Measurements from ENCODE around the gene VAV2.

The VAV2 gene

DNA sequence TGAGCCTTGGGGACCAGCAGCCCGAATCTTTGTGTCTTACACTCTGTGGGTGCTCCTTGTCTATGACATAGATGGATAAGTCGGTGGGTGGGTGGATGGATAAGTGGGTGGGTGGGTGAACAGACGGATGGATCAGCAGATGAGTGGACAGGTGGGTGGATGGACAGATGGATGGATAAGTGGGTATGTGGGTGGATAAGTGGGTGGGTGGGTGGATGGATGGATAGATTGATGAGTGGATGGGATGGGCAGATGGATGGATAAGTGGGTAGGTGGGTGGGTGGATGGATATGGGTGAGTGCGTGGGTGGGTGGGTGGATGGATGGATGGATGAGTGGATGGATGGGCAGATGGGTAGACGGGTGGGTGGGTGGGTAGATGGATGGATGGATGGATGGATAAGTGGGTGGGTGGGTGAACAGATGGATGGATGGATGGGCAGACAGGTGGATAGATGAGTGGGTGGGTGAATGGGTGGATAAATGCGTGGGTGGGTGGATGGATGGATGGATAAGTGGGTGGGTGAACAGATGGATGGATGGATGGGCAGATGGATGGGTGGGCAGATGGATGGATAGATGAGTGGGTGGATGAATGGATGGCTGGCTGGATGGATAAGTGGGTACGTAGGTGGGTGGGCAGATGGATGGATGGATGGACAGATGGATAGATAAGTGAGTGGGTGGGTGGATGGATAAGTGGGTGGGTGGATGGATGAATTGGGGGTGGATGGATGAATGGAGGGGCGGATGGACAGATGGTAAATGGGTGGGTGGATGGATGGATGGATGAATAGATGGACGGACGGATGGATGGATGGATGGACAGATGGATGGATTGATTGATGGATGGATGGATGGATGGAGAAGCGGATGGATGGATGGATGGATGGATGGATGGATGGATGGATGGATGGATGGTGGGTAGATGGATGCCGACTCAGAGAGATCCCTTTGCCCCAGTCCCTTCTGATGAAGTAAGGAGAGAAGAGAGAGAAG is 121.2 kb downstream of the VAV2 start:
- DNase-seq: no peak

DNA sequence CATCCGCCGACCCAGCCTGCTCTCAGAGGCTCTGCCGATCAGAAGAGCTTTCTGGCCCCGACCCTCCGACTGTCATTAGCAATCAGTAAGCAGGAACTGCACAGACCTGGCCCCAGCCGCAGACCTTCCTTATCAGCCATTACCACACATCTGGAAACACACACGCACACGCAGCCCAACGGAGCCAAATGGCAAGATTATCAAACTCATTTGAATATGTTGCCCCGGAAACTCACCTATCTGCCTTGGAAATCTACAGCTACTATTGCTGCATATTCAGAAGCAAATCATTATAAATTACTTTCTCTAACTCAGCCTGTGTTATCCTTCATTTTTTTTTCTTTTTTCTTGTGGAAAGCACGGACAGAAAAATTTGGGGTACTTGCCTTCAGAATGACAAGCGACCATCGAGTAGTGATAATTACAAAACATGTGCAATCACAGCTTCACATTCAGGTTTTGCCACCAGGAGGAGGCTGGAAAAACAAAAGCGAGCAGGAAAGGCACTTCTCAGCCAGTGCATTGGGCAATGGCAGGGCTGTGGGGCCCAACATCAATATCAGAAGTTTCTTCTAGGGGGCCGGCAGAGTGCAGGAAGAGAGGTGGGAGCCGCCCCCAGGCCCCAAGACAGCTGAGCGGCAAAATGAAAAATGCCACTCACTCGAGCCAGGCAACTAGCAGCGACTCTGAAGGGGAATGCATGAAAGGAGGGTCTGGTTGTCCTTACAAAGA is 122.3 kb downstream of the VAV2 start:
- no peak for DNase-seq

DNA sequence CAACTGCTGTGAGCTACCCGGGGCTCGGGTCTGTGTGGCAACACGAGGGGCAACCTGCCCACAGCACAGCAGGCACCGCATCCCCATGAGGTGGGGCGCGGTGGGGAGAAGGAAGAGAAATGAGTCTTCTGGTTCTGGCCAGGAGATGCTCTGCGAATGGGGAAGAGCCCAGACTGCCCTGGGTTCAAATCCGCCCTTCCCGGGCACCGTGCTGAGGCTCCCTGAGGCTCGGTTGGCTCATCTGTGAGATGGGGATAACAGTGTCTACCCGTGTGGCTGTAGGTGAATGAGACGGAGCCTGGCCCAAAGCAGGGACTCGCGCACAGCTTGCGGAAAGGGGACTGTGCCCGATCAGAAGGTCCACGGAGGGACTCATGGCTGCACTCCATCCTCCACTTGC is 123.9 kb downstream of the VAV2 start:
- DNase-seq: no peak

DNA sequence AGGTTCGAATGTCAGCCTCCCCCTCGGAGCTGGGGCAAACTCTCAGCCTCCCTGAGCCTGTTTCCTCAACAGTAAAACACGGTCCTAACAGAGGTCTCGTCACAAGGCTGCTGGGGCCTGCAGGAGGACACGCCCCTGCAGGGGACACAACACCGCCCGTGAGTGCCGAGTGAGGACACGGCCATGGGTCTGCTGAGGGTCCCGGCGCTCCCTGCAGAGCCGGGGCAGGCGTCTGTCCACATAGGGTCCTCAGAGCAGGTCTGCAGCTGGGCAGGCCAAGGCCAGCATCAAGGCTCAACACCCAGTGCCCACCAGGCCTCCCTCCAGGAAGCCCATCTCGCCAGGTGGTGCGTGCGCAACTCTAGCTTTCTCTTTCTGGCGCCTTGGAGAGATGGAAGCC is 125.2 kb downstream of the VAV2 start:
- no peak for DNase-seq

DNA sequence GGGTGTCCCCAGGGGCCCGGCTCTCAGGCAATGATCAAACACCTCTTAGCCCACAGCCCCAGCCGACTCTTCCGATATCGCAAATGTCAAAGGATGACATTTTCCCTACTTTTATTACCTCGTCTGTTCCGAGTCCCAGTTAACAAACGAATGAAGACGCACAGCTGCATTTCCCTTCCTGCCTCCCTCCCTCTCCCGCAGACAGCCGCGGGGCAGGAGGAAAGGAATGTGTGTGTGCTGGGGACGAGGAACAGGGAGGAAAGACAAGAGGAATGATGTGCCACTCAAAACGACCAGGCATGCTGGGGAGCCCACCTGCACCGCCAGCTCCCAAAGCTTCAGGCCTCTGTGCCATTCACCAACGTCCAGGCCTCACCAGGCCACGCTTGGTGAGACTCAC is 128.1 kb downstream of the VAV2 start:
- DNase-seq: no peak

DNA sequence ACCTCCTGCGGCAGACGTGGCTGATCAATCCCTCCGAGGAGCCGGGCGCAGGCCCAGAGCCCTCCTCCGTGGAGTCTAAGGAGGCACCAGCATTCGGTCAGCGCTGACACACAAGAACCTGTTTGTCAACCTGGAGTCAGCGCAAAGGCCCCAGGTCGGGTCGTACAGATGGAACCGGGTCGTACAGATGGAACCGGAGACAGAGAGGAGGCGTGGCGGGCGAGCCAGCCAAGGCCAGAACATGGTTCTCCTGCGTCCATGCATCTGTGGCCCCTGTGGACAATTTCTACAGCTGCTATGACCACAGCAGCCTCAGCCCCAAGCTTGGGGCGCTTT is 128.9 kb downstream of the VAV2 start:
- DNase-seq: no peak

DNA sequence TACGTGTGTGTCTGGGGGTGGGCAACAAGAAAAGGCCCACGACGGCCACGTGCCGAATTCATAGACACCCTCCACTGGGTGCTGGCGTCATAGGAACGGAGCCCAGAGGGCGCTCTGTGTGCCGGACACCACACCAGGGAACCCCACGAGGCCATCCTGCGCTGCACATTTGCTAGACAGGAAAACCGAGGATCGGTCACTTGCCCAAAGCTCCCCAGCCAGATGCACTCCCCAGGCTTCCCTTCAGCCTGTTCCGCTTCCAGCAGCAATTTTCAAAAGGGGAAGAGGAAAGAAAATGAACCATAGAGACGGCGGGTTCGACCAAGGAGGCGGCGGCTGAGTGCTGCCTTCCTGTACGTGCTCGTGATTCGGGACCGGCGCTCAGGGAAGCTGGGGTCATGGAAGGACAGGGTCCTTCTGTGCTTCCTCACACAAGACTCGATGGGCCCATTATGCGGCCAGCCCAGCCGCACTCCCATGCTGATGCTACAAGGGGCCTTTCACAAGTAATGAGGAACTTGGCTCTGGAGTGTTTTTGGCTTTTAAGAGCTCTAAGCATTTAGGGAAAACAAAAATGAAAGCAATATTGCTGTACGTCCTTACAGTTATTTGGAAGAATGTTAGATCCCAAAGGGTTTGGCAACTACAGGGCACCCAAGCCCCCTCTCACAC is 129.4 kb downstream of the VAV2 start:
- no peak for DNase-seq

DNA sequence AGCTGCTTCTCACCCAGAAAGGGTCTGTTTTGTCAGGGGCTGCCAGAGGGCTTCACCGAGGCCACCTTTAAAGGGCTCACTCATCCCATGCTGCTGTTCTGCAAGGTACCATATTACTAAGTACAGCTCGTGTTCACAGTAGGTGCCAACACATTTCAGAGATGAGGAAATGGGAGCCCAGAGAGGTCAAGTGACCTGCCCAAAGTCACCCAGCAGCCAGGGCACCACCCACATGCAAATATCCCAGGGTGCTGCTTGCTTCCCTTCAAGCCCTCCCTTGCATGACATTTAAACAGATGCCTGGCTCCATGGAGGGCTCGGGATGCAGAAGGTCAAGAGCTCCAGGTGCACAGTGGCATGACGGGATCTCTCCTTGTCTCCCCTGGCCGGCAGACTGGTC is 130.4 kb downstream of the VAV2 start:
- DNase-seq: no peak

DNA sequence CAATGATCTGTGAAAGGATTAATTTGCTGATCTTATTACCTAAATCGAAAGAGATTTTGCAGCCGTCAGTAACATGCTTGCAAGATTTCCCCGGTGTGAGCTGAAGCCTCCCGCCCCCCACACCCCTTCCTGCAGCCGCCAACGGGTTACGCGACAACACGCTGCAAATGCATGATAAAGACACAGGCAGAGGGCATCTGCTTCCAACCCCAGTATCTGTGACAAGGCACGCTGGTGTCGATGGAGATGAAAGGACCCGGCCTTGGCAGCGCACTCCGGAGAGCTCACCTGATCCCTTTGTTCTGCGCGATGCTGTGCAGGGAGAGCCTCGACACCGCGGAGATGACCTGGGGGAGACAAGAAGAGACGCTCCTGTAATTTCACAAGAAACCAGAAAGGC is 131.0 kb downstream of the VAV2 start:
- DNase-seq: no peak

DNA sequence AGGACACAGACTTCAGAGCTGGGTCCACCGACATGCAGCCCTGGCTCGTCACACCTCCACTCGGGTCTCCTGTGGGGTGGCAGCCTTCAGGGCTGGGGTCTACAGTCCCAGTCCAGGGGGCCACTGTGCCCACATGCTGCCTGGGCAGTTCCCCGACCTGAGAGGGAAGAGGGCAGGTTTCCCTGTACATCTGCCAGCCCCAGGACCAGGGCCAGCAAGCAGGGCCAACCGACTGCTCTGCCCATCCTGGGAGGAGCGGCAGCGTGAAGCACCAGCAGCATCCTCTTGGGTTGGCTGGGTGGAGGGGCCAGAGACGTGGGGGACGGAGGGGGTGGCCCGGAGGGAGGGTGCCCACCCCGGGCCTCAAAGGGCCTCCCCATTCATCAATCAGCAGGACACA is 133.4 kb downstream of the VAV2 start:
- no peak for DNase-seq

DNA sequence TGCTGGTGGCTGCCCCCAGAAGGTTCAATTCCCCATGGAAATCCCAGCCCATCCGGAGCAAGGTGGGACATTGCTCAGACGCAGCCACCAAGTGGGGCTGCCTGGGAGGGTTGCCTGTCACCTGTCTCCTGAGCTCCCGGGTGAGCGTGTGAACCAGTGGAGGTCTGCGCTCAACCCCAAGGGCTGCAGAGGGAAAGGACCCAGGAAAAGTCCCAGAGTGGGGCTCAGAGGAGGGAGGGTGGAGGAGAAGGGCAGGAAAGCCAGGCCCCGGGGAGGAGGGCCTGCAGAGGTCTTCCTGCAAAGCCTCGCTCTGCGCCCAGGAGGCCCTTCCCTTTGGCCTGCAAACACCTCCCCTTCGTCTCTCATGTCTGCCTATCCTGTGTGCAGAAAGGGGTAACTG is 134.5 kb downstream of the VAV2 start:
- no peak for DNase-seq

DNA sequence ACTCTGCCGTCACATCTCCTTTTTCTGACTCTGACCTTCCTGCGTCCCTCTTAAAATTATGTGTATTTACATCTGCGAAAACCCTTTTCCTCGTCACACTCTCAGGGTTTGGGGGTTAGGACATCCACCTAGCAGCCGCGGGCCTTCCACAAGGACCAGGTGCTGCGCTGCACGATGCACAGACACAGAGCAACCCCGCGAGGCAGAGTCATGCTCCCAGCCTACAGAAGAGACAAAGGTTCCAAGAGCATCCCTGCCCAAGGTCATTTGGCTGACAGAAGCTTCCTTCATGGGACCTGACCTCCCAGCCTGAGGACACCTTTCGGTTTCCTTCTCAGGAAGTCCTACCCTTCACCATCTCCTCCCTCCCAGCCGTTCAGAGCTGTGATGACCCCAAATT is 135.3 kb downstream of the VAV2 start:
- DNase-seq: no peak

DNA sequence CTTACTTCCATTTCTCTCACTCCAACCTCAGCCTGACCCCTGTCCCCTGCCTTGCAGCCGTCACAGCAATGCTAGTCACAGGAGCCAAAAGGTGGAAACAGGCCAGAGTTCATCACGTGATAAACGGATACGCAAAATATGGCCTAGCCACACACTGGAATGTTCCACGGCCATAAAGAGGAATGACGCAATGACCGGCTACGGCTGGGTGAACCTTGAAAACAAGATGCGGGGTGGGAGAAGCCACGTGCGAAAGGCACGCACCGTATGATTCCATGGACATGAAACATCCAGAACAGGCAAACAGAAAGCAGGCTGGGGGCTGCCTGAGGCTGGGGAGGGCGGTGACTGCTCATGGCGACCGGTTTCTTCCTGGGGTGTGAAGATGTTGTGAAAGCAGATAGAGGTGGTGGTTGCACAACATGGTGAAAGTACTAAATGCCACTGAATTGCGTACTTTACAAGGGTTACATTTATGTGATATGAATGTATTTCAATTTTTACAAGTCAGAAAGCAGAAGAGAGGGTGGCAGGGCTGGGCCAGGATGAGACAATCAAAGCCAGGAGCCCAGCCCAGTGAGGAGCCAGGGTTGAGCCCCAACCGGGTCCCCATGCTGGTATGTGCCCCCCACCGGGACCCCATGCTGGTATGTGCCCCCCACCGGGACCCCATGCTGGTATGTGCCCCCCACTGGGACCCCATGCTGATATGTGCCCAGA is 136.2 kb downstream of the VAV2 start:
- no peak for DNase-seq

DNA sequence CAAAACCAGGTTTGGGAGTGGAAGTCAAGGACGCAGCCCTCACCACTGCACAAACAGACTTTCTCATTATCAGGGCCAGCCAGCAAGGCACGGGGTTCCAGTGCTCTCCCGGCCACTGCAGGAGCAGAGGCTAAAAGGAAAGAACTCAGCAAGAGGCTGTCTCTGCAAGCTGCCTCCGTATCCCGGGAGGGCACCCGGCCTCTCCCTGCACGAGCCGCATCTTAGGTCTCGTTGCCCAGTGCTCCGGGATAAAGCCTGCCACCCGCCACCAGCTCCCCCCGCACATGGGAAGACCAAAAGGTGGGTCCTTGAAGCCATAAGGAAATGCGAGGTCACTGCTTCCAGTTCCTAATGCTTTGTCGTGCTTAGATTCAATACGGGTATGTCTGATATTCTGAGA is 136.8 kb downstream of the VAV2 start:
- DNase-seq: no peak

DNA sequence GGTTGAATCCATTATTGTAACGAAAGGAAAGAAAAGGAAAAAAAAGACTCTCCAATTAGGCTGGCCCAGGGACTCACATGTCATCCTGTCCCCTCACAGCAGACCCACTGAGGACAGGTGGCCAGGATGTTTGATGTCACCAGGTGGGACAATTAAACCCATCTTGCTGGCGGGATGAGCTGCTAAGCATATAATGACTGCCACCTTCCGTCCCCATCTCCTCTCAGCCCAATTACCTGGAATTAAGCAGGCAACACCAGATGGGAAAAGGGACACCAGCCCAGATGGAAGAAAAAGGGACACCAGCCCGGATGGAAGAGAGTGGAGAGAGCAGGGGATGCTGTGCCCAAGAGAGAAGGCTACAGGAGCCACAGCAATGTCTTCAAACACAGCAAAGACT is 137.4 kb downstream of the VAV2 start:
- DNase-seq: no peak

DNA sequence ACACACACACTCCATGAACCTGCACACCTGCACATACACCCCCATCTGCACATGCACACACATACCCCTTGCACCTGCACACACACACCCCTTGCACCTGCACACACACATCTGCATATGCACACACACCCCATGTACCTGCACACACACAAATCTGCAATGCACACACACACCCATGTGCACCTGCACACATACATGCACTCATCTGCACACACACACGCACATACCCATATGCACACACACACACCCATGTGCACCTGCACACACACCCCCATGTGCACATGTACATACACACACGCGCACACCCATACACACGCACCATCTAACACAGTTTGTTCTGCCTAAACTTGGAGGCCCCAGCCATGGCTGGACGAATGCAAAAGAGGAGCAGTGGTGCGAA is 138.1 kb downstream of the VAV2 start:
- no peak for DNase-seq

DNA sequence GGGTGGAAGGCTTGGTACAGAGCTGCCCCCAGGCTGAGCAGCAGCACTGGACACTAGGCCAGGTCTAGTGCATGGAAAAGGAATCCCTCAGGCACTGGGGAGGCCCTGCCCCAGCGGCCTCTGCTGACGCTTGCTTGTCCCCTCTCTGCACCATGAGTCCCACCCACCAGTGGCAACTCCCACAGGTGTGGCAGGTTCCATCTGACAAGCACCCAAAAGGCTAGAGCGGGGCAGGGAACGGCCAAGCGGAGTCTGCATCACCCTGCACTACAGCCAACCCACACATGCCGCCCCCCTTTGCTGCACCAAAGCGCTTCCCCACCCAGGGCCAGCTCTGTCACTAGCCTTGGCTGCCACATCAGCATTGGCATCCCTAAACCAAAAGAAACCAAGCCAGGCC is 138.8 kb downstream of the VAV2 start:
- no peak for DNase-seq

DNA sequence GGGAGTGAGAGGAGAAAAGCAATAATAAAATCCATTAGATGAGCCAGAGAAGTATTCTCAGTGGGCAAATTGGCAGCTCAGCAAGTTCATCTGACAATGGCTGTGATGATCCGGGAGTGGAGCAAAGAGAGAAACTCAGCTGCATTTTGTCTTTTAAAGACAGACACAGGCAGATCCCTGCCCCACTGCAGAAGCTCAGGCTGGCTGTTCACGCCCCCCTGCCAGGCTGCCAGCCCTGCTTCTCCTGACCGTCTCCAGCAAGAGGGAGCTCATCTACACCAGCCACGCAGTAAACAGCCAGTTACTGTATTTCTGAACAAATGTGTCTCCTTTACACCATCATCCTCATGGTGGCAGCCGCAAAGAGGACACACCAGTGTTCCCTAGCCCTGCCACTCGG is 139.7 kb downstream of the VAV2 start:
- no peak for DNase-seq

DNA sequence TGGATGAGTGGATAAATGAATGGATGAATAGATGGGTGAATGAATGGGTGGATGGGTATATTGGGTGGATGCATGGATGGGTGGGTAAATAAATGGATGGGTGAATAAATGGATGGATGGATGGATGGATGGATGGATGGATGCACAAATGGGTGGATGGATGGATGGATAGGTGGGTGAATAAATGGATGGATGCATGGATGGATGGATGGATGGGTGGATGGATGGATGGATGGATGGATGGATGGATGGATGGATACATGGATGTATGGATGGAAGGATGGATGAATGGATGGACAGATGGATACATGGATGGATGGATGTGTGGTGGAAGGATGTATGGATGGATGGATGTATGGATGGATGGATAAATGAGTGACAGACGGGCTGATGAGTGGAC is 140.4 kb downstream of the VAV2 start:
- no peak for DNase-seq

DNA sequence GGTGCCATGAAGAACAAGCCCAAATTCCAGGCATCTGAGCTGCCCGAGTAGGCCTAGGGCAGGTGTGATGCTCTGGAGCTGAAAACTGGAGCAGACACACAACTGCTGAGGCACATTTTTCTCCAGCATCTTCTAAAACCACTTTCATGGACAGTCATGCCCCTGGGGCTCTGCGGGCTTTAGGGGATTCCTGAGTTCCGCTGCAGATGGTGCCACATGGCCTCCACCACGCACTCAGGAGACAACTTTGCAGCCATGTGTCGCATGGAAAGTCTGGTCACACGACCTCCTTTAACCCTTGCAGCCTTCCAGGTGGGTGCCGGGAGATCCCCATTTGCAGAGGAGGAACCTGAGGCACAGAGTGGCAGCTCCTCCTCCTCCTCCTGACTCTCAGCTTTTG is 141.2 kb downstream of the VAV2 start:
- no peak for DNase-seq

DNA sequence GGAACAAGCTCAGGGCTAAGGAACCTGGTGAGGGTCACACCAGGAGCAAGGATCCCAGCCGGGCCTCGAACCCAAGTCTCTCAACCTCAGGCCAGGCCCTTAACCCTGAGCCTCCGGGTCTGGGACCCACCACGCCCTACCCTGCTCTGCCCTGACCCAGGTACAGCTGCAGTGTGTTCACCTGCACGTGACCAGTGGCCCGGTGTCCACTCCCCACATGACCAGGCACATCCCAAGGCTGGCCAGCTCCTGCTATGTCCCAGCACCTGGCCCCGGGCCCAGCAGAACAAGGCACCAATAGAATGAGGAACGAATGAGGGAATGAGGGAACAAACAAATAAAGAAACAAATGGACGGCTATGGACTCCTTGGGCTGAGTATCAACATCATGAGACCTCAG is 142.0 kb downstream of the VAV2 start:
- no peak for DNase-seq

DNA sequence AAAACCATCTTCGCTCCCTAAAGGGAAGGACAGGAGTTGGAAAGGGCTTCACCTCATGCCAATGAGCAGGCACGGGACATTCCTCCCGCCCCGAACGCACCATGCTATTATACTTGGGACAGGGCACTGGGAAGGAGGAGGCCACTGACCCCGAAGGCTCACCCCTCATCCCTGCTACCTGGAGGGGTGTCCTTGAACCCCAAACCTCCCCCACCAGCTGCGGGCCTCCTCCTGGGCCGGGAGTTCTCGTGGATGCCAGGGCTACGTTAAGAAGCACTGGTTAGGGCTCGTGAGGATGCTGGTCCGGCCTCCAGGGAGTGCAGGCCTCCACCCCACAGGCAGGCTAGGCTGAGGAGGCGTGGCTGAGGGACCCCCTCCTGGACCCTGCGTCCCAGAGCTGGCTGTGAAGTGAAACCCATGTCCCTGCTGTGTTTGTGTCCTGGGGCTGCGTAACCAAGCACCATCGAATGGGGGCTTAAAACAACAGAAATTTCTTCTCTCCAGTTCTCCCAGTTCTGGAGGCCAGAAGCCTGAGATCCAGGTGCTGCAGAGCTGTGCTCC is 142.9 kb downstream of the VAV2 start:
- DNase-seq: no peak
